ENCODE results near the gene CARM1.

DNA sequence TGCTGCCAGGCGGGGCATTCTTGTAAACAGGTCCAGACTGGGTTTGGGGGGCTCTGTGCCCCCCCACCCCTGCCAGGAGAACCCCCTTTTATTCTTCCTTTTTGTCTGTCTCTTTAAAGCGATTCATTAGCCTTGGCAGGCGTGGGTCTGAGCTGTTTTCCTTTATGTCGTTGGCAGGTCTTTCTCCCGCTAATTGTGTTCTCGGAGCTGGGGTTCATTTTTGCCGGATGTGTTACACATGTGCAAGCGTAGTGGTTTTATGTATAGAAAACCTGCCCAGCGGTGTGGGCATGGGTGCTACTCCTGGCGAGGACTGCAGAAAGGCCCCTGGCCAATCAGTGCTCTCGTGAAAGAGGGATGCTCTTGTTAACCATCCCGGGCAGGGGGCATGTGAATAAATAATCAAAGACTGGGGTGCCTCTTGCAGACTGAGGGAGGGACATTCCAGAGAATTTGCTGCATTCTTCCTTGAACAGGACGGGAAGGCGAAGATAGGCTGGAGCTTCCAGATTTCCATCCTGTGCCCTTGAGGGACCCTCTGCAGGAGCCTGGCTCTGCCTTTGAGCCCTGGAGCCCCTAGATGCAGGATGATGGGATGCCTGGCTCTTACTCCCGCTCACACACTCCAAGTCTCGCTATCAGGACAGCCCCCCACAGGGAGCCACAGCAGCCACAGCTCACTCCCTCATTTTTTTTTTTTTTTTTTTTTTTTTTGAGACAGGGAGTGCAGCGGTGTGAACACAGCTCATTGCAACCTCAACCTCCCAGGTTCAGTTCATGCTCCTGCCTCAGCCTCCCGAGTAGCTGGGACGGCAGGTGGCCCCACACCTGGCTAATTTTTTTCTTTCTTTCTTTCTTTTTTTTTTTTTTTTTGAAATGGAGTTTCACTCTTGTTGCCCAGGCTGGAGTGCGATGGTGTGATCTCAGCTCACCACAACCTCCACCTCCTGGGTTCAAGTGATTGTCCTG, 14.1 kb downstream of the CARM1 start:
- TF ChIP-seq, protein P1, sequence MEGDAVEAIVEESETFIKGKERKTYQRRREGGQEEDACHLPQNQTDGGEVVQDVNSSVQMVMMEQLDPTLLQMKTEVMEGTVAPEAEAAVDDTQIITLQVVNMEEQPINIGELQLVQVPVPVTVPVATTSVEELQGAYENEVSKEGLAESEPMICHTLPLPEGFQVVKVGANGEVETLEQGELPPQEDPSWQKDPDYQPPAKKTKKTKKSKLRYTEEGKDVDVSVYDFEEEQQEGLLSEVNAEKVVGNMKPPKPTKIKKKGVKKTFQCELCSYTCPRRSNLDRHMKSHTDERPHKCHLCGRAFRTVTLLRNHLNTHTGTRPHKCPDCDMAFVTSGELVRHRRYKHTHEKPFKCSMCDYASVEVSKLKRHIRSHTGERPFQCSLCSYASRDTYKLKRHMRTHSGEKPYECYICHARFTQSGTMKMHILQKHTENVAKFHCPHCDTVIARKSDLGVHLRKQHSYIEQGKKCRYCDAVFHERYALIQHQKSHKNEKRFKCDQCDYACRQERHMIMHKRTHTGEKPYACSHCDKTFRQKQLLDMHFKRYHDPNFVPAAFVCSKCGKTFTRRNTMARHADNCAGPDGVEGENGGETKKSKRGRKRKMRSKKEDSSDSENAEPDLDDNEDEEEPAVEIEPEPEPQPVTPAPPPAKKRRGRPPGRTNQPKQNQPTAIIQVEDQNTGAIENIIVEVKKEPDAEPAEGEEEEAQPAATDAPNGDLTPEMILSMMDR (conservative IDR thresholded peaks at IDR 0.05; ENCODE audit: low read depth, low read length), result no peak
- TF ChIP-seq EZH2phosphoT487 (IDR thresholded peaks at IDR 0.05; ENCODE audit: borderline replicate concordance, low read length), result no peak
- no peak for TF ChIP-seq EZH2 (IDR thresholded peaks at IDR 0.05; ENCODE audit: low read length, unreplicated experiment)
